Osteocyte (in vitro differentiated cells): ENCODE measurements around the gene SMAD3. TPM values are rescaled to one million over a fixed set of nuclear protein-coding genes. Genes with fewer than 3 reads are reported as not detected.

Source experiments
- DNase-seq: peaks from one replicate; pipeline ENCODE4 v3.0.0; 2021; ENCODE audit warnings: mixed read lengths; ENCODE audit not compliant: unreplicated experiment; ENCODE audit errors: extremely low spot score
- H3K27ac Mint-ChIP-seq: one replicate; pipeline ENCODE4 v1.8.0; 2021; ENCODE audit warnings: mild to moderate bottlenecking, mixed read lengths; ENCODE audit not compliant: unreplicated experiment
- H3K27me3 Mint-ChIP-seq: one replicate; pipeline ENCODE4 v1.8.0; 2021; ENCODE audit warnings: mixed read lengths; ENCODE audit not compliant: unreplicated experiment
- H3K36me3 Mint-ChIP-seq: one replicate; pipeline ENCODE4 v1.8.0; 2021; ENCODE audit warnings: mixed read lengths; ENCODE audit not compliant: unreplicated experiment
- H3K4me1 Mint-ChIP-seq: one replicate; pipeline ENCODE4 v1.8.0; 2021; ENCODE audit warnings: mixed read lengths; ENCODE audit not compliant: unreplicated experiment
- H3K4me3 Mint-ChIP-seq: one replicate; pipeline ENCODE4 v1.8.0; 2021; ENCODE audit warnings: mild to moderate bottlenecking, moderate library complexity, mixed read lengths; ENCODE audit not compliant: unreplicated experiment
- H3K9me3 Mint-ChIP-seq: one replicate; pipeline ENCODE4 v1.8.0; 2021; ENCODE audit warnings: mixed read lengths; ENCODE audit not compliant: unreplicated experiment
- CTCF ChIP-seq: fragments of 200-600 bp; sonication (generic); IDR thresholded peaks from 2 replicates; pipeline ENCODE4 v1.5.0; 2021; ENCODE audit warnings: antibody characterized with exemption, mild to moderate bottlenecking, moderate library complexity
- total RNA-seq: library from RNA; stranded (reverse); gene quantifications from 2 replicates; pipeline ENCODE4 v1.2.1, GENCODE V29; 2021

The SMAD3 gene
- total RNA-seq, 1 donor from 2014 or later = 39.7 TPM

GRCh38 chr15:67180035-67180434 lies 114.6 kb downstream of the SMAD3 start:
- Mint-ChIP-seq H3K4me3 (no peak overlapping the region), H3K27me3 (no peaks in the 10 kb centered on the region), H3K27ac (no peak overlapping the region), H3K36me3 (peaks cover 31% of the 10 kb centered on the region), H3K4me1 (peaks cover 45% of the 10 kb centered on the region), H3K9me3 (no peaks in the 10 kb centered on the region)
- DNase-seq = no peak
- TF ChIP-seq CTCF = no peak

- Mint-ChIP-seq H3K4me3 (no peak overlapping the region), H3K9me3 (no peaks in the 10 kb centered on the region), H3K36me3 (peaks cover 32% of the 10 kb centered on the region), H3K27me3 (no peaks in the 10 kb centered on the region), H3K27ac (no peak overlapping the region), H3K4me1 (peaks cover 39% of the 10 kb centered on the region)
- TF ChIP-seq CTCF = no peak
- no peak for DNase-seq
These were observed 115.3 kb downstream of the SMAD3 start for GRCh38 chr15:67180514-67181191.

GRCh38 chr15:67181221-67181639 lies 115.8 kb downstream of the SMAD3 start:
- no peak for TF ChIP-seq CTCF
- Mint-ChIP-seq H3K4me3 (no peak overlapping the region), H3K27ac (no peak overlapping the region), H3K9me3 (no peaks in the 10 kb centered on the region), H3K4me1 (peaks cover 36% of the 10 kb centered on the region), H3K27me3 (no peaks in the 10 kb centered on the region), H3K36me3 (peaks cover 31% of the 10 kb centered on the region)
- no peak for DNase-seq

GRCh38 chr15:67183443-67184169 lies 118.2 kb downstream of the SMAD3 start:
- Mint-ChIP-seq H3K9me3 (no peaks in the 10 kb centered on the region), H3K4me1 (peaks cover 23% of the 10 kb centered on the region), H3K36me3 (peaks cover 37% of the 10 kb centered on the region), H3K4me3 (no peak overlapping the region), H3K27ac (no peak overlapping the region), H3K27me3 (no peaks in the 10 kb centered on the region)
- DNase-seq = no peak
- TF ChIP-seq CTCF = no peak

- no peaks in the 10 kb centered on the region for H3K27me3 Mint-ChIP-seq
- peaks cover 40% of the 10 kb centered on the region for H3K36me3 Mint-ChIP-seq
- H3K4me3 Mint-ChIP-seq = no peak overlapping the region
- peaks cover 24% of the 10 kb centered on the region for H3K4me1 Mint-ChIP-seq
- TF ChIP-seq CTCF = no peak
- DNase-seq = peak; percentile 74
- no peak overlapping the region for H3K27ac Mint-ChIP-seq
- no peaks in the 10 kb centered on the region for H3K9me3 Mint-ChIP-seq
These were observed 119.0 kb downstream of the SMAD3 start for GRCh38 chr15:67184208-67184925.
